IMR-90 (cell line): ENCODE results near the gene PLXNB1. TPM values are rescaled to one million over a fixed set of nuclear protein-coding genes. Genes with fewer than 3 reads are reported as not detected.

Source experiments
- ATAC-seq: fragments of 200-7000 bp; cut with Tn5 transposase; 2 replicates; pipeline ENCODE4 v1.9.1; 2020; ENCODE audit warnings: low read depth, mild to moderate bottlenecking, moderate library complexity
- BruUV-seq: library from RNA; stranded (reverse); fragments of 400-500 nt; replicated peaks from 2 replicates; lab custom pipeline; 2021; lab: Mats Ljungman, UMichigan
- CTCF ChIA-PET: fragments of 300-600 bp; formaldehyde crosslinking; extraction: SDS; loops from one replicate; lab custom pipeline; 2021; ENCODE audit warnings: antibody characterized with exemption; lab: Yijun Ruan, JAX
- POLR2A ChIA-PET: fragments of 300-600 bp; sonication (Branson Sonifier 250); formaldehyde crosslinking; loops from one replicate; lab custom pipeline; 2022; ENCODE audit warnings: antibody characterized with exemption; ENCODE audit not compliant: unreplicated experiment; lab: Charles Lee
- DNase-seq: peaks from one replicate; pipeline ENCODE4 v3.0.0; 2013
- H2AFZ ChIP-seq: replicated peaks from 2 replicates; pipeline ENCODE3; 2013; ENCODE audit warnings: low read length, mild to moderate bottlenecking; ENCODE audit not compliant: poor library complexity
- H2AK5ac ChIP-seq: 2 replicates; pipeline ENCODE4 v1.6.1; 2013; ENCODE audit warnings: low read depth, low read length, inconsistent platforms
- H2AK9ac ChIP-seq: replicated peaks from 2 replicates; pipeline ENCODE3; 2013; ENCODE audit warnings: mild to moderate bottlenecking, low read depth, low read length, moderate library complexity; ENCODE audit not compliant: poor library complexity
- H2BK120ac ChIP-seq: 2 replicates; pipeline ENCODE4 v1.6.1; 2013; ENCODE audit warnings: low read depth, low read length, inconsistent platforms
- H2BK15ac ChIP-seq: 3 replicates; pipeline ENCODE4 v1.6.1; 2013; ENCODE audit warnings: low read depth, low read length, inconsistent platforms
- H2BK20ac ChIP-seq: 2 replicates; pipeline ENCODE4 v1.6.1; 2013; ENCODE audit warnings: low read depth, mild to moderate bottlenecking, inconsistent platforms, low read length, moderate library complexity
- H2BK5ac ChIP-seq: 2 replicates; pipeline ENCODE4 v1.6.1; 2013; ENCODE audit warnings: mild to moderate bottlenecking, low read depth, low read length, inconsistent platforms; ENCODE audit not compliant: poor library complexity, severe bottlenecking
- H3K14ac ChIP-seq: replicated peaks from 2 replicates; pipeline ENCODE4 v1.6.1; 2013; ENCODE audit warnings: low read depth, low read length, inconsistent platforms
- H3K18ac ChIP-seq: 2 replicates; pipeline ENCODE4 v1.6.1; 2013; ENCODE audit warnings: low read depth, low read length, control low read depth
- H3K23ac ChIP-seq: 2 replicates; pipeline ENCODE4 v1.6.1; 2013; ENCODE audit warnings: low read depth, low read length, inconsistent platforms
- H3K27ac ChIP-seq: 2 replicates; pipeline ENCODE4 v1.5.1; 2013; ENCODE audit warnings: mild to moderate bottlenecking, control low read depth, low read length; ENCODE audit not compliant: insufficient read depth
- H3K27me3 ChIP-seq: 2 replicates; pipeline ENCODE4 v1.6.1; 2013; ENCODE audit warnings: low read length; ENCODE audit not compliant: control insufficient read depth, insufficient read depth
- H3K36me3 ChIP-seq: 2 replicates; pipeline ENCODE4 v1.6.1; 2013; ENCODE audit warnings: low read length, mixed read lengths; ENCODE audit not compliant: control insufficient read depth, insufficient read depth
- H3K4ac ChIP-seq: 2 replicates; pipeline ENCODE4 v1.6.1; 2013; ENCODE audit warnings: low read depth, low read length, inconsistent platforms
- H3K4me1 ChIP-seq: 2 replicates; pipeline ENCODE4 v1.6.1; 2013; ENCODE audit warnings: low read length, mixed read lengths; ENCODE audit not compliant: control insufficient read depth, insufficient read depth
- H3K4me2 ChIP-seq: 2 replicates; pipeline ENCODE4 v1.6.1; 2013; ENCODE audit warnings: low read depth, mild to moderate bottlenecking, control low read depth, low read length, moderate library complexity
- H3K4me3 ChIP-seq: 2 replicates; pipeline ENCODE4 v1.5.1; 2013; ENCODE audit warnings: low read depth, mild to moderate bottlenecking, control low read depth, low read length, moderate library complexity; ENCODE audit not compliant: insufficient read depth
- H3K56ac ChIP-seq: 2 replicates; pipeline ENCODE4 v1.6.1; 2013; ENCODE audit warnings: low read length, inconsistent platforms; ENCODE audit not compliant: insufficient read depth; ENCODE audit errors: extremely low read depth
- H3K79me1 ChIP-seq, 2 experiments: 2 replicates each; pipeline ENCODE4 v1.6.1; 2013; ENCODE audit warnings: low read length in 2 of 2, inconsistent platforms in 1 of 2, low read depth in 1 of 2
- H3K9ac ChIP-seq: 2 replicates; pipeline ENCODE4 v1.6.1; 2013; ENCODE audit warnings: low read depth, low read length, control low read depth
- H3K9me1 ChIP-seq: 2 replicates; pipeline ENCODE4 v1.6.1; 2013; ENCODE audit warnings: low read length, inconsistent platforms; ENCODE audit not compliant: insufficient read depth
- H3K9me3 ChIP-seq: 2 replicates; pipeline ENCODE4 v1.6.1; 2013; ENCODE audit warnings: low read length; ENCODE audit not compliant: control insufficient read depth, insufficient read depth
- H4K20me1 ChIP-seq: 2 replicates; pipeline ENCODE4 v1.6.1; 2013; ENCODE audit warnings: low read length, inconsistent platforms; ENCODE audit not compliant: insufficient read depth
- H4K5ac ChIP-seq: 2 replicates; pipeline ENCODE4 v1.6.1; 2013; ENCODE audit warnings: mild to moderate bottlenecking, low read depth, low read length, control low read depth
- H4K8ac ChIP-seq, 2 experiments: 2 replicates each; pipeline ENCODE4 v1.6.1; 2013; ENCODE audit warnings: low read depth in 2 of 2, low read length in 2 of 2, control low read depth in 1 of 2, inconsistent platforms in 1 of 2
- H4K91ac ChIP-seq: 2 replicates; pipeline ENCODE4 v1.6.1; 2013; ENCODE audit warnings: low read depth, low read length, inconsistent platforms; ENCODE audit not compliant: insufficient read depth
- BHLHE40 ChIP-seq: fragments of 150-350 bp; IDR thresholded peaks from 2 replicates; pipeline ENCODE4 v1.6.1; 2016; ENCODE audit warnings: mild to moderate bottlenecking, low read depth, low read length
- CEBPB ChIP-seq: IDR thresholded peaks from 2 replicates; pipeline ENCODE4 v1.6.1; 2012; ENCODE audit warnings: low read depth, low read length, improper control_type of control experiment
- CHD1 ChIP-seq: IDR thresholded peaks from 2 replicates; pipeline ENCODE4 v1.6.1; 2012; ENCODE audit warnings: low read depth, low read length, improper control_type of control experiment
- FOS ChIP-seq: fragments of 150-350 bp; IDR thresholded peaks from 2 replicates; pipeline ENCODE4 v1.6.1; 2016; ENCODE audit warnings: low read depth, low read length
- MAFK ChIP-seq: IDR thresholded peaks from 2 replicates; pipeline ENCODE4 v1.6.1; 2012; ENCODE audit warnings: low read depth, low read length, improper control_type of control experiment
- MAZ ChIP-seq: IDR thresholded peaks from 2 replicates; pipeline ENCODE4 v1.6.1; 2012; ENCODE audit warnings: low read depth, mild to moderate bottlenecking, low read length, improper control_type of control experiment, moderate library complexity, borderline replicate concordance
- MXI1 ChIP-seq: IDR thresholded peaks from 2 replicates; pipeline ENCODE4 v1.6.1; 2012; ENCODE audit warnings: low read depth, mild to moderate bottlenecking, low read length, moderate library complexity, borderline replicate concordance
- NFE2L2 ChIP-seq: fragments of 150-350 bp; IDR thresholded peaks from 2 replicates; pipeline ENCODE4 v1.6.1; 2016; ENCODE audit warnings: low read depth, mild to moderate bottlenecking, low read length
- POLR2A ChIP-seq: IDR thresholded peaks from 2 replicates; pipeline ENCODE4 v1.6.1; 2012; ENCODE audit warnings: mild to moderate bottlenecking, low read depth, low read length
- RAD21 ChIP-seq: IDR thresholded peaks from 2 replicates; pipeline ENCODE4 v1.6.1; 2012; ENCODE audit warnings: low read length, improper control_type of control experiment
- RCOR1 ChIP-seq: IDR thresholded peaks from 2 replicates; pipeline ENCODE4 v1.6.1; 2012; ENCODE audit warnings: mild to moderate bottlenecking, low read length, improper control_type of control experiment; ENCODE audit not compliant: insufficient replicate concordance
- RFX5 ChIP-seq: IDR thresholded peaks from 2 replicates; pipeline ENCODE4 v1.8.0; 2012; ENCODE audit warnings: low read depth, mild to moderate bottlenecking, low read length, moderate library complexity
- SMC3 ChIP-seq: fragments of 150-350 bp; IDR thresholded peaks from 2 replicates; pipeline ENCODE4 v1.6.1; 2016; ENCODE audit warnings: low read depth, mild to moderate bottlenecking, antibody characterized with exemption, low read length, moderate library complexity
- USF2 ChIP-seq: fragments of 150-350 bp; IDR thresholded peaks from 2 replicates; pipeline ENCODE4 v1.6.1; 2017; ENCODE audit warnings: mild to moderate bottlenecking, antibody characterized with exemption, low read length, low read depth
- WGBS, 2 experiments: methylation state at CpG; one replicate each; pipeline versions ENCODE4 v1.1.5 to v1.1.7; 2013; ENCODE audit warnings: missing lambda C conversion rate in 2 of 2; ENCODE audit not compliant: insufficient read length in 1 of 2; ENCODE audit errors: extremely low coverage in 2 of 2; 5-methylcytosine and 5-hydroxymethylcytosine counted together
- dilution Hi-C: fragments of 300-500 bp; cut with HindIII; formaldehyde crosslinking; loops from one replicate; pipeline ENCODE4 v1.14.3; 2018; ENCODE audit warnings: low sequenced_read_pairs; ENCODE audit not compliant: unreplicated experiment
- in situ Hi-C: fragments of 300-500 bp; cut with MboI; formaldehyde crosslinking; loops from 3 replicates; pipeline ENCODE4 v1.14.3; 2019; ENCODE audit warnings: low sequenced_read_pairs, inconsistent platforms, mixed read lengths
- intact Hi-C: fragments of 100-400 bp; cut with micrococcal nuclease; formaldehyde crosslinking; loops from 2 replicates; pipeline ENCODE4 v1.10.0; 2022
- polyA plus RNA-seq, 3 experiments: library from polyadenylated mRNA; depleted of rRNA; stranded (reverse); fragments of >200 nt; gene quantifications; 2 replicates each; pipeline ENCODE4 v1.2.3, GENCODE V29; 2012; ENCODE audit warnings: low replicate concordance in 1 of 3
- total RNA-seq: library from RNA; depleted of rRNA; stranded (reverse); fragments of >200 nt; gene quantifications from 2 replicates; pipeline ENCODE4 v1.2.3, GENCODE V29; 2012
- TF ChIP-seq, protein P1 (sequence below): fragments of 150-350 bp; IDR thresholded peaks from 2 replicates; pipeline ENCODE4 v1.6.1; 2016; ENCODE audit warnings: low read depth, mild to moderate bottlenecking, low read length, moderate library complexity, borderline replicate concordance
- TF ChIP-seq, protein P2 (sequence below): conservative IDR thresholded peaks from 2 replicates; pipeline ENCODE4 v1.5.1; 2012; ENCODE audit warnings: mild to moderate bottlenecking, low read depth, low read length, improper control_type of control experiment

PLXNB1 gene
- total and polyA plus RNA-seq, 2 of the 4 experiments (the other 2 are of a cell fraction): 5.2 to 25.3 TPM

- Histone ChIP-seq H2BK5ac (no peak overlapping the region), H4K8ac (0 out of 4 replicates have a peak overlapping the region, but pooled peaks of 1 of the 2 experiments have one; percentile 10), H3K9ac (no peak overlapping the region), H3K27me3 (no peaks in the 10 kb centered on the region), H2BK120ac (no peak overlapping the region), H3K79me1 (peaks cover 25 to 54% of the 10 kb centered on the region in 2 experiments; a peak in 3 of 4 replicates), H3K14ac (0 out of 2 replicates have a peak overlapping the region, but pooled peaks have one; percentile 5), H2AFZ (peak overlapping the region; percentile 64), H3K9me3 (no peaks in the 10 kb centered on the region), H3K4ac (peak overlapping the region; percentile 16; the same call in 1 of the 2 replicates), H3K4me1 (peaks cover 29% of the 10 kb centered on the region), H3K56ac (no peak overlapping the region), H2BK20ac (no peak overlapping the region), H2BK15ac (no peak overlapping the region), H3K27ac (no peak overlapping the region), H3K9me1 (peaks cover 16% of the 10 kb centered on the region), H4K5ac (no peak overlapping the region), H4K91ac (no peak overlapping the region), H4K20me1 (peaks cover 30% of the 10 kb centered on the region), H2AK5ac (peak overlapping the region; percentile 64; the same call in 1 of the 2 replicates), H3K4me3 (no peak overlapping the region), H3K23ac (peak overlapping the region; percentile 64; the same call in 1 of the 2 replicates), H2AK9ac (peak overlapping the region; percentile 61), H3K36me3 (peaks cover 11% of the 10 kb centered on the region), H3K18ac (no peak overlapping the region), H3K4me2 (no peak overlapping the region; the same call in 1 of the 2 replicates)
- BruUV-seq: no TSS peak
- no CpG with 5 or more reads among the region's 9 CpGs for WGBS, 2 experiments
- no peak for ATAC-seq
- no peak for TF ChIP-seq NFE2L2
- no peak for TF ChIP-seq FOS
- TF ChIP-seq MXI1: no peak
- no peak for TF ChIP-seq SMC3
- no peak for TF ChIP-seq BHLHE40
- TF ChIP-seq RFX5: no peak
- no peak for TF ChIP-seq CEBPB
- TF ChIP-seq, protein P1, sequence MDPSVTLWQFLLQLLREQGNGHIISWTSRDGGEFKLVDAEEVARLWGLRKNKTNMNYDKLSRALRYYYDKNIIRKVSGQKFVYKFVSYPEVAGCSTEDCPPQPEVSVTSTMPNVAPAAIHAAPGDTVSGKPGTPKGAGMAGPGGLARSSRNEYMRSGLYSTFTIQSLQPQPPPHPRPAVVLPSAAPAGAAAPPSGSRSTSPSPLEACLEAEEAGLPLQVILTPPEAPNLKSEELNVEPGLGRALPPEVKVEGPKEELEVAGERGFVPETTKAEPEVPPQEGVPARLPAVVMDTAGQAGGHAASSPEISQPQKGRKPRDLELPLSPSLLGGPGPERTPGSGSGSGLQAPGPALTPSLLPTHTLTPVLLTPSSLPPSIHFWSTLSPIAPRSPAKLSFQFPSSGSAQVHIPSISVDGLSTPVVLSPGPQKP: no peak
- no peak for TF ChIP-seq POLR2A
- TF ChIP-seq RAD21: no peak
- no peak for TF ChIP-seq USF2
- TF ChIP-seq CHD1: no peak
- TF ChIP-seq, protein P2, sequence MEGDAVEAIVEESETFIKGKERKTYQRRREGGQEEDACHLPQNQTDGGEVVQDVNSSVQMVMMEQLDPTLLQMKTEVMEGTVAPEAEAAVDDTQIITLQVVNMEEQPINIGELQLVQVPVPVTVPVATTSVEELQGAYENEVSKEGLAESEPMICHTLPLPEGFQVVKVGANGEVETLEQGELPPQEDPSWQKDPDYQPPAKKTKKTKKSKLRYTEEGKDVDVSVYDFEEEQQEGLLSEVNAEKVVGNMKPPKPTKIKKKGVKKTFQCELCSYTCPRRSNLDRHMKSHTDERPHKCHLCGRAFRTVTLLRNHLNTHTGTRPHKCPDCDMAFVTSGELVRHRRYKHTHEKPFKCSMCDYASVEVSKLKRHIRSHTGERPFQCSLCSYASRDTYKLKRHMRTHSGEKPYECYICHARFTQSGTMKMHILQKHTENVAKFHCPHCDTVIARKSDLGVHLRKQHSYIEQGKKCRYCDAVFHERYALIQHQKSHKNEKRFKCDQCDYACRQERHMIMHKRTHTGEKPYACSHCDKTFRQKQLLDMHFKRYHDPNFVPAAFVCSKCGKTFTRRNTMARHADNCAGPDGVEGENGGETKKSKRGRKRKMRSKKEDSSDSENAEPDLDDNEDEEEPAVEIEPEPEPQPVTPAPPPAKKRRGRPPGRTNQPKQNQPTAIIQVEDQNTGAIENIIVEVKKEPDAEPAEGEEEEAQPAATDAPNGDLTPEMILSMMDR: no peak
- no peak for TF ChIP-seq MAFK
- TF ChIP-seq MAZ: no peak
- no peak for TF ChIP-seq RCOR1
- in situ Hi-C loops: no loop called here
- dilution Hi-C loops: no loop called here
- ChIA-PET POLR2A (no interaction called here), CTCF (no interaction called here)
- intact Hi-C loops: no loop called here
- no peak for DNase-seq
Measured at GRCh38 chr3:48427630-48427962, 2.3 kb downstream of the PLXNB1 start.
